CD4-positive, alpha-beta T cell treated with Interleukin-6 for 4 hours (primary cell): Measurements from ENCODE around the gene MAN1C1.

ENCODE experiments used
- DNase-seq: peaks from one replicate; pipeline ENCODE4 v3.0.0-alpha.2; 2020; ENCODE audit warnings: mixed read lengths

MAN1C1 gene

GRCh38 chr1:25743164-25744139 lies 126.9 kb downstream of the MAN1C1 start:
- no peak for DNase-seq

DNA sequence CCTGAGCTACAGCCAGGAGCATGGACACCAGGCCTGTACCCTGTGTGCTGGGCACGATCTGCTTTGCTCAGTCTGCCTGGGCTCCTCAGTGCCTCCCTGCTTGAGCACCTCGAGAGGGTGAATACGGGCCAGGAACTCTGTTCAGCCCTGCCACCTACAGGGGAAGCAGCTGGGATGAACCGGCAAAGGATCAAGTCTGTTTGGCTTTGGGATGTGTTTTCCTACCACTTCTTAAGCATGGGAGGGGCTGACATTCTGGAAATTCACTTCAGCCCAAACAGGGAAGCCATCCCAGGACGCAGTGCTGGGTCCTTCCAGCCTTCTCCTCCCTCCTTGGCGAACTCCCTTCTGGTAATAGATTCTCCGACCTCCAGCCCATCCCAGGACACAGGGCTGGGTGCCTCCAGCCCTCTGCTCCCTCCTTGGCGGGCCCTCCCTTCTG lies 127.6 kb downstream of the MAN1C1 start:
- no peak for DNase-seq

GRCh38 chr1:25744636-25745425 lies 128.2 kb downstream of the MAN1C1 start:
- no peak for DNase-seq

- no peak for DNase-seq
Observed at GRCh38 chr1:25746299-25747045, 129.9 kb downstream of the MAN1C1 start.

GRCh38 chr1:25747046-25747719 lies 130.6 kb downstream of the MAN1C1 start:
- no peak for DNase-seq

- no peak for DNase-seq
Observed at GRCh38 chr1:25748531-25749205, 132.1 kb downstream of the MAN1C1 start.

- DNase-seq, result no peak
Observed at GRCh38 chr1:25750923-25751605, 134.5 kb downstream of the MAN1C1 start.

GRCh38 chr1:25754470-25755181 lies 138.0 kb downstream of the MAN1C1 start:
- peak; percentile 52 for DNase-seq

- DNase-seq, result no peak
Observed at GRCh38 chr1:25755475-25756125, 139.0 kb downstream of the MAN1C1 start.

GRCh38 chr1:25756215-25756614 lies 139.6 kb downstream of the MAN1C1 start:
- no peak for DNase-seq

DNA sequence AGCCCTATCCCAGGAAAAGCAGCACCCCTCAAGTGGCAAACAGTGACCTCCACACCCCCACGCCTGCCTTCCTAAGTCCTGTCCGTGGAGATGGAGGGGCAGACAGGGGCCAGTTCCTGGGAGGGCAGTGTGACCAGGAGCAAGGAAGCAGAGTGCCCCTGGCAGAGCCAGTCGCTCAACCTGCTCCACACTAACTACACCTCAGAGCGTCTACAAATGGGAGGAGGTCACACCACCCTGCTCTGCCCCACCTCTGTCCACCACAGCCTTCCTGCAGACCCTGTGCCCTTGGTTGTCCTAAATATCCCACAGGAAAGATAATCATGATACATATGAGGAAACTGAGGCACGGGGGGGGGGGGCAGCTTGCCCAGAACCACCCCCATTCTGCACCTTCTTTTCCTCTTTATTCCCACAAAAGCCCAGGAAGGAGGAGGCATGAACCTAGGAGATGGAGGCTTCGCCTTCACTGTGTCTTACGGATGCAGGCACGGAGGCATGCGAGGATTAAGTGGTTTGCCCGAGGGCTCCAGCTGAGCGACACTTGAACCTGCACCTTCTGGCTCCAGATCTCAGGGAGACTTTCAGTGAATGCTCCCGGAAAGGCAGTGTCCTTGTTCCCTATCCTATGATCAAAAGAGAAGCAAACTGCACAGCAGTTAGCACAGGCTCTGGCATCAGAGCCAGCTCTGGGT lies 140.7 kb downstream of the MAN1C1 start:
- no peak for DNase-seq

DNA sequence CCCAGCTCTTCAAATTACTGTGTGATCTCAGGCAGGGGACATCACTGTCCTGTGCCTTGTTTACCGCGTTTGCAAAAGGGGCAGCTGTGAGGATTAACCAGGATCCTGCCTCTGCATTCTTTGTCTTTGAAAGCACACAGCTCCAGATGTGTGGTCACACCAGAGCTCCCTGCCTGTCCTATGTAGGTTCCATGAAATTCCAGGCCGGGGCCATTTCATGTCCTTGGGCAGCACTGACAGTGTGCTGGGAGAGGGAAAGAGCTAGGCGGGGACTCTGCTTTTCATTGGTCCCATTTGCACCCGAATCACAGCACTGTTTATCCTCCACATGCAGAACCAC lies 141.2 kb downstream of the MAN1C1 start:
- DNase-seq, result no peak

DNA sequence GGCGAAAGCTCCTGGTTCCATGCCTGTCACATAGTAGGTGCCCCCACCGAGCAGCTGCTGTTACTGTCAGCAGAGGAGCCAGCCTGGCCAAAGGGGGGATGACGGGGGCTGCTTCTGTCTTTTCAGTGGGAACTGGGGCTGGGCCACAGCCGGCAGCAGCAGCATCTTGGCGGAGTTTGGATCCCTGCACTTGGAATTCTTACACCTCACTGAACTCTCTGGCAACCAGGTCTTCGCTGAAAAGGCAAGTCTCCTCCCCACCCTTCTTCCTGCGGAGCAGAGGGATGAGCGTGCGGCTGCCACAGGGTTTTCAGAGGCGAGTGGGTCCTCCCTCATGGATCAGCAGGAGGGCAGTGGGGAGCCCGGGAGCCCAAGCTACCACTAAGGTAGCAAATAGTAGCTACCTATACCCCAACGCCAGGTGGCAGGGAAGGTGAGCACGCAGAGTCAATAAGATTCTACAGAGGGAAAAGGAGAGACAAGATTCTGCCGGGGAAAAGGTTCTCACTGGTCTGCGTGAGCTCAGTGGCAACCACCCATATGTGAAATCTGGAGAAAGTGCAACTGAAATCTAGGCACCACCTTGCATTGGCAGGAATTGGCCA lies 142.0 kb downstream of the MAN1C1 start:
- DNase-seq, result no peak

- no peak for DNase-seq
Observed at GRCh38 chr1:25760122-25760719, 143.6 kb downstream of the MAN1C1 start.

- DNase-seq, result no peak
Observed at GRCh38 chr1:25760871-25761270, 144.3 kb downstream of the MAN1C1 start.

DNA sequence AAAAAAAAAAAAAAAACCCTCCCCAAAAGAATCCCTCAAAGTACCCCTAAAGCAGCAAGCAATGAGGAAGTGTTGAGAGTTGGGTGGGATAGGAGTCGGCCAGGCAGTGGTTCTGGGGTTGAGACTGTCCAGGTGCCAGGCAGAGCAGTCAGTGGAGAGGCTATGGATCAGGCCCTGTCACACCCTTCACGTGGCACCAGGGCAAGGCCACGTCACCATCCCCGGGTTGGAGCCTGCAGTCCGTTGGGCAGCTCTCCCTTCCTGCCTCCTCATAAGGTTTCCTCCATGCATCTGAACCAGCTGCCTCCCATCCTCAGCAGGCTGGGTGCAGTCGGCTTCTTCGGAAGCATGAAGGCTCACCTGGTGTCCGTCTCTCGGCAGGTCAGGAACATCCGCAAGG lies 146.9 kb downstream of the MAN1C1 start:
- DNase-seq, result no peak

GRCh38 chr1:25765136-25765922 lies 148.7 kb downstream of the MAN1C1 start:
- DNase-seq, result no peak
